ENCODE measurements around the gene MEIS2.

Gene MEIS2

GRCh38 chr15:37015451-37015850, 84.9 kb downstream of the MEIS2 start:
- Histone ChIP-seq H3K9me3 (ENCODE audit: insufficient read depth, low read depth, low read length) (peaks cover 1% of the 10 kb centered on the region), H4K91ac (ENCODE audit: low read depth, low read length) (no peak overlapping the region), H3K9ac (ENCODE audit: low read length) (no peak overlapping the region), H3K4me3 (ENCODE audit: low read depth, low read length) (no peak overlapping the region), H3K23ac (ENCODE audit: low read length) (no peak overlapping the region), H3K36me3 (ENCODE audit: control insufficient read depth in 1 of 2, insufficient read depth in 2 of 2, low read length in 2 of 2) (peaks cover under 1 to 2% of the 10 kb centered on the region in 2 experiments), H3K14ac (ENCODE audit: low read length) (no peak overlapping the region), H2AK5ac (ENCODE audit: low read length) (no peak overlapping the region), H3K79me2 (ENCODE audit: control insufficient read depth, insufficient read depth, low read length, poor library complexity) (no peaks in the 10 kb centered on the region), H4K12ac (ENCODE audit: low read depth, low read length) (no peak overlapping the region), H3K27me3 (ENCODE audit: insufficient read depth, low read length) (no peaks in the 10 kb centered on the region), H3K27ac (ENCODE audit: low read depth, low read length) (no peak overlapping the region), H2BK120ac (ENCODE audit: insufficient read depth, low read length, poor library complexity) (no peak overlapping the region), H3K4me2 (ENCODE audit: low read length) (no peak overlapping the region), H2BK12ac (ENCODE audit: low read length) (no peak overlapping the region), H3K4me1 (ENCODE audit: control insufficient read depth in 1 of 2, insufficient read depth in 2 of 2, low read length in 2 of 2) (peaks cover 4 to 12% of the 10 kb centered on the region in 2 experiments), H3K18ac (ENCODE audit: low read length) (no peak overlapping the region), H2AFZ (ENCODE audit: insufficient read depth, low read length, poor library complexity) (no peak overlapping the region), H2BK5ac (ENCODE audit: low read depth, low read length, poor library complexity) (no peak overlapping the region), H4K8ac (ENCODE audit: low read depth, low read length) (no peak overlapping the region), H3K4ac (ENCODE audit: low read depth, low read length) (no peak overlapping the region), H3K79me1 (ENCODE audit: low read length) (no peaks in the 10 kb centered on the region)
- no peak for DNase-seq
- WGBS (ENCODE audit: extremely low coverage, insufficient coverage, insufficient read length), result no CpG with 5 or more reads among the region's 4 CpGs

GRCh38 chr15:37015035-37015434, 85.3 kb downstream of the MEIS2 start:
- no peak overlapping the region for H4K8ac ChIP-seq (ENCODE audit: low read depth, low read length)
- no peak overlapping the region for H3K18ac ChIP-seq (ENCODE audit: low read length)
- H3K9ac ChIP-seq (ENCODE audit: low read length), result no peak overlapping the region

GRCh38 chr15:37014566-37014965, 85.8 kb downstream of the MEIS2 start:
- Histone ChIP-seq H3K4me2 (ENCODE audit: low read length) (no peak overlapping the region), H3K9ac (ENCODE audit: low read length) (no peak overlapping the region), H3K27ac (ENCODE audit: low read depth, low read length) (no peak overlapping the region), H3K9me3 (ENCODE audit: insufficient read depth, low read depth, low read length) (peaks cover 3% of the 10 kb centered on the region), H4K8ac (ENCODE audit: low read depth, low read length) (no peak overlapping the region), H3K4ac (ENCODE audit: low read depth, low read length) (no peak overlapping the region), H2BK120ac (ENCODE audit: insufficient read depth, low read length, poor library complexity) (no peak overlapping the region), H2AK5ac (ENCODE audit: low read length) (no peak overlapping the region), H2BK12ac (ENCODE audit: low read length) (no peak overlapping the region), H4K12ac (ENCODE audit: low read depth, low read length) (no peak overlapping the region), H3K79me1 (ENCODE audit: low read length) (no peaks in the 10 kb centered on the region), H2AFZ (ENCODE audit: insufficient read depth, low read length, poor library complexity) (no peak overlapping the region), H3K4me1 (ENCODE audit: control insufficient read depth in 1 of 2, insufficient read depth in 2 of 2, low read length in 2 of 2) (peaks cover 4 to 12% of the 10 kb centered on the region in 2 experiments), H3K27me3 (ENCODE audit: insufficient read depth, low read length) (no peaks in the 10 kb centered on the region), H3K36me3 (ENCODE audit: control insufficient read depth in 1 of 2, insufficient read depth in 2 of 2, low read length in 2 of 2) (peaks cover 2 to 3% of the 10 kb centered on the region in 2 experiments), H2BK5ac (ENCODE audit: low read depth, low read length, poor library complexity) (no peak overlapping the region), H3K4me3 (ENCODE audit: low read depth, low read length) (no peak overlapping the region), H4K91ac (ENCODE audit: low read depth, low read length) (no peak overlapping the region), H3K79me2 (ENCODE audit: control insufficient read depth, insufficient read depth, low read length, poor library complexity) (no peaks in the 10 kb centered on the region), H3K14ac (ENCODE audit: low read length) (no peak overlapping the region), H3K23ac (ENCODE audit: low read length) (no peak overlapping the region), H3K18ac (ENCODE audit: low read length) (no peak overlapping the region)
- DNase-seq, result peak; percentile 88 to 98
- no CpG with 5 or more reads among the region's 3 CpGs for WGBS (ENCODE audit: extremely low coverage, insufficient coverage, insufficient read length)

More at GRCh38 chr15:37015035-37015434, 85.3 kb downstream of the MEIS2 start:
- Histone ChIP-seq H3K4me3 (ENCODE audit: low read depth, low read length) (no peak overlapping the region), H3K23ac (ENCODE audit: low read length) (no peak overlapping the region), H3K9me3 (ENCODE audit: insufficient read depth, low read depth, low read length) (peaks cover 3% of the 10 kb centered on the region), H2AK5ac (ENCODE audit: low read length) (no peak overlapping the region), H3K4me1 (ENCODE audit: control insufficient read depth in 1 of 2, insufficient read depth in 2 of 2, low read length in 2 of 2) (peaks cover 4 to 12% of the 10 kb centered on the region in 2 experiments), H3K27me3 (ENCODE audit: insufficient read depth, low read length) (no peaks in the 10 kb centered on the region), H3K79me2 (ENCODE audit: control insufficient read depth, insufficient read depth, low read length, poor library complexity) (no peaks in the 10 kb centered on the region), H3K4ac (ENCODE audit: low read depth, low read length) (no peak overlapping the region), H3K79me1 (ENCODE audit: low read length) (no peaks in the 10 kb centered on the region), H3K14ac (ENCODE audit: low read length) (no peak overlapping the region), H2BK5ac (ENCODE audit: low read depth, low read length, poor library complexity) (no peak overlapping the region), H4K12ac (ENCODE audit: low read depth, low read length) (no peak overlapping the region), H4K91ac (ENCODE audit: low read depth, low read length) (no peak overlapping the region), H2AFZ (ENCODE audit: insufficient read depth, low read length, poor library complexity) (no peak overlapping the region), H3K27ac (ENCODE audit: low read depth, low read length) (peak overlapping the region; percentile 14), H3K36me3 (ENCODE audit: control insufficient read depth in 1 of 2, insufficient read depth in 2 of 2, low read length in 2 of 2) (peaks cover 2 to 3% of the 10 kb centered on the region in 2 experiments), H3K4me2 (ENCODE audit: low read length) (peak overlapping the region; percentile 29), H2BK120ac (ENCODE audit: insufficient read depth, low read length, poor library complexity) (no peak overlapping the region), H2BK12ac (ENCODE audit: low read length) (no peak overlapping the region)
- peak; percentile 96 for DNase-seq
- no CpG with 5 or more reads among the region's 9 CpGs for WGBS (ENCODE audit: extremely low coverage, insufficient coverage, insufficient read length)

- no CpG with 5 or more reads among the region's 2 CpGs for WGBS (ENCODE audit: extremely low coverage, insufficient coverage, insufficient read length)
- DNase-seq, result peak in 1 of 2 donors; percentile 65
Observed at GRCh38 chr15:37014137-37014536, 86.2 kb downstream of the MEIS2 start.

More at GRCh38 chr15:37014137-37014536, 86.2 kb downstream of the MEIS2 start:
- Histone ChIP-seq H3K14ac (ENCODE audit: low read length) (no peak overlapping the region), H2AK5ac (ENCODE audit: low read length) (no peak overlapping the region), H3K9ac (ENCODE audit: low read length) (no peak overlapping the region), H3K4ac (ENCODE audit: low read depth, low read length) (no peak overlapping the region), H3K27me3 (ENCODE audit: insufficient read depth, low read length) (no peaks in the 10 kb centered on the region), H3K4me2 (ENCODE audit: low read length) (no peak overlapping the region), H3K4me1 (ENCODE audit: control insufficient read depth in 1 of 2, insufficient read depth in 2 of 2, low read length in 2 of 2) (peaks cover 4 to 11% of the 10 kb centered on the region in 2 experiments), H4K12ac (ENCODE audit: low read depth, low read length) (no peak overlapping the region), H2AFZ (ENCODE audit: insufficient read depth, low read length, poor library complexity) (no peak overlapping the region), H3K79me1 (ENCODE audit: low read length) (no peaks in the 10 kb centered on the region), H3K27ac (ENCODE audit: low read depth, low read length) (no peak overlapping the region), H3K79me2 (ENCODE audit: control insufficient read depth, insufficient read depth, low read length, poor library complexity) (no peaks in the 10 kb centered on the region), H3K36me3 (ENCODE audit: control insufficient read depth in 1 of 2, insufficient read depth in 2 of 2, low read length in 2 of 2) (peaks cover 2 to 3% of the 10 kb centered on the region in 2 experiments), H3K23ac (ENCODE audit: low read length) (no peak overlapping the region), H4K91ac (ENCODE audit: low read depth, low read length) (no peak overlapping the region), H2BK5ac (ENCODE audit: low read depth, low read length, poor library complexity) (no peak overlapping the region), H3K4me3 (ENCODE audit: low read depth, low read length) (no peak overlapping the region), H3K9me3 (ENCODE audit: insufficient read depth, low read depth, low read length) (peaks cover 3% of the 10 kb centered on the region), H3K18ac (ENCODE audit: low read length) (no peak overlapping the region), H2BK120ac (ENCODE audit: insufficient read depth, low read length, poor library complexity) (no peak overlapping the region), H4K8ac (ENCODE audit: low read depth, low read length) (no peak overlapping the region), H2BK12ac (ENCODE audit: low read length) (no peak overlapping the region)
